Hepatocyte (in vitro differentiated cells): ENCODE data around the gene NHLRC4.

Experiments
- CTCF ChIP-seq: fragments of 200-600 bp; sonication (generic); IDR thresholded peaks from 2 replicates; pipeline ENCODE4 v1.5.1; 2016; ENCODE audit warnings: antibody characterized with exemption, mild to moderate bottlenecking; ENCODE audit not compliant: poor library complexity
- EZH2 ChIP-seq: fragments of 200-600 bp; sonication (generic); IDR thresholded peaks from 2 replicates; pipeline ENCODE4 v1.6.1; 2016; ENCODE audit warnings: antibody characterized with exemption, mild to moderate bottlenecking, borderline replicate concordance
- EZH2phosphoT487 ChIP-seq: fragments of 200-600 bp; sonication (generic); IDR thresholded peaks from one replicate; pipeline ENCODE4 v1.6.1; 2018; ENCODE audit warnings: antibody characterized with exemption, mild to moderate bottlenecking, low read depth, moderate library complexity; ENCODE audit not compliant: unreplicated experiment, severe bottlenecking

GRCh38 chr16:535446-536405, 31.1 kb upstream of the NHLRC4 start:
- TF ChIP-seq CTCF (no peak), EZH2 (no peak), EZH2phosphoT487 (no peak)
